Panc1 (cell line): Measurements from ENCODE around the gene PTPN1. TPM values are rescaled to one million over a fixed set of nuclear protein-coding genes. Genes with fewer than 3 reads are reported as not detected.

ENCODE experiments used
- ATAC-seq: fragments of 200-7000 bp; cut with Tn5 transposase; 2 replicates; pipeline ENCODE4 v1.9.1; 2020; ENCODE audit warnings: mild to moderate bottlenecking, moderate library complexity
- BruUV-seq: library from RNA; stranded (reverse); fragments of 400-500 nt; replicated peaks from 2 replicates; lab custom pipeline; 2021; lab: Mats Ljungman, UMichigan
- CTCF ChIA-PET: fragments of 300-600 bp; sonication (Branson Sonifier 250); formaldehyde crosslinking; loops from one replicate; lab custom pipeline; 2022; ENCODE audit warnings: antibody characterized with exemption; lab: Charles Lee
- POLR2A ChIA-PET: fragments of 300-600 bp; sonication (Branson Sonifier 250); formaldehyde crosslinking; loops from one replicate; lab custom pipeline; 2022; ENCODE audit warnings: antibody characterized with exemption; lab: Charles Lee
- DNase-seq: peaks from one replicate; pipeline ENCODE4 v3.0.0-alpha.2; 2010; ENCODE audit warnings: low read depth, low spot score
- H3K27ac ChIP-seq: 2 replicates; pipeline ENCODE4 v1.5.1; 2011; ENCODE audit warnings: mild to moderate bottlenecking, low read length, inconsistent platforms
- H3K27me3 ChIP-seq: fragments of 200-500 bp; sonication (Bioruptor generic); 2 replicates; pipeline ENCODE4 v1.6.0; 2014; ENCODE audit warnings: low read length, inconsistent platforms; ENCODE audit not compliant: control insufficient read depth, insufficient read depth
- H3K36me3 ChIP-seq: fragments of 200-500 bp; sonication (Bioruptor generic); 2 replicates; pipeline ENCODE4 v1.5.1; 2014; ENCODE audit warnings: inconsistent platforms, mild to moderate bottlenecking, low read length, moderate library complexity; ENCODE audit not compliant: control insufficient read depth, insufficient read depth
- H3K4me1 ChIP-seq: 2 replicates; pipeline ENCODE4 v1.5.1; 2011; ENCODE audit warnings: inconsistent platforms, mild to moderate bottlenecking, low read length, moderate library complexity; ENCODE audit not compliant: control insufficient read depth, insufficient read depth
- H3K4me3 ChIP-seq, 2 experiments: 2 replicates each; pipeline ENCODE4 v1.5.1; 2011 to 2012; ENCODE audit warnings: low read depth in 2 of 2, low read length in 2 of 2, mild to moderate bottlenecking in 2 of 2, inconsistent platforms in 1 of 2, moderate library complexity in 1 of 2
- H3K9me3 ChIP-seq: fragments of 200-500 bp; sonication (Bioruptor generic); 2 replicates; pipeline ENCODE4 v1.5.1; 2014; ENCODE audit warnings: low read depth, mild to moderate bottlenecking, inconsistent platforms, low read length, moderate library complexity; ENCODE audit not compliant: control insufficient read depth, insufficient read depth
- CTCF ChIP-seq: fragments of 450-650 bp; IDR thresholded peaks from 2 replicates; pipeline ENCODE4 v1.5.1; 2017; ENCODE audit warnings: mild to moderate bottlenecking
- POLR2AphosphoS5 ChIP-seq: IDR thresholded peaks from 2 replicates; pipeline ENCODE4 v1.6.1; 2012; ENCODE audit warnings: mild to moderate bottlenecking, low read depth, low read length, moderate library complexity
- REST ChIP-seq, 2 experiments: IDR thresholded peaks; 2 replicates each; pipeline ENCODE4 v1.6.1; 2011 to 2012; ENCODE audit warnings: low read depth in 2 of 2, control low read depth in 1 of 2, low read length in 1 of 2, mild to moderate bottlenecking in 1 of 2, moderate library complexity in 1 of 2; ENCODE audit not compliant: insufficient read depth in 1 of 2
- SIN3A ChIP-seq: IDR thresholded peaks from 2 replicates; pipeline ENCODE4 v1.6.1; 2012; ENCODE audit warnings: low read depth, mild to moderate bottlenecking, low read length, moderate library complexity, borderline replicate concordance; ENCODE audit not compliant: insufficient read depth
- TCF7L2 ChIP-seq: IDR thresholded peaks from 2 replicates; pipeline ENCODE4 v1.6.1; 2011; ENCODE audit warnings: mild to moderate bottlenecking, low read depth, low read length, inconsistent platforms
- in situ Hi-C: cut with HindIII; loops from 2 replicates; pipeline ENCODE4 v1.10.0; 2016; ENCODE audit warnings: low sequenced_read_pairs, low pct_unique_long_range_greater_than_20kb
- intact Hi-C: fragments of 100-400 bp; cut with micrococcal nuclease; formaldehyde crosslinking; loops from one replicate; pipeline ENCODE4 v1.10.0; 2022; ENCODE audit not compliant: unreplicated experiment
- total RNA-seq: library from RNA; stranded (reverse); gene quantifications from one replicate; pipeline ENCODE4 v1.2.1, GENCODE V29; 2021; ENCODE audit not compliant: unreplicated experiment

Gene PTPN1
- total RNA-seq, 1 experiment from 2014 or later: 42.2 TPM

GRCh38 chr20:50520222-50520880 is 10.2 kb downstream of the PTPN1 start:
- Histone ChIP-seq H3K27me3 (no peaks in the 10 kb centered on the region), H3K9me3 (no peaks in the 10 kb centered on the region), H3K27ac (peak overlapping the region; percentile 5; the same call in 1 of the 2 replicates), H3K4me3 (no peak overlapping the region), H3K36me3 (no peaks in the 10 kb centered on the region; the same call in 1 of the 2 replicates), H3K4me1 (peaks cover 47% of the 10 kb centered on the region)
- CTCF ChIA-PET: no interaction called here
- TF ChIP-seq TCF7L2: no peak
- no peak for TF ChIP-seq REST (IDR thresholded peaks at IDR 0.05; ENCODE audit: insufficient read depth in 1 of 2, low read depth in 2 of 2, low read length in 1 of 2)
- TF ChIP-seq POLR2AphosphoS5: no peak
- no peak for TF ChIP-seq CTCF
- TF ChIP-seq SIN3A: no peak
- BruUV-seq: no TSS peak
- ATAC-seq: no peak
- intact Hi-C loops (no loop called here), in situ Hi-C loops (no loop called here)
- DNase-seq: no peak
- POLR2A ChIA-PET: no interaction called here

GRCh38 chr20:50521221-50522052 is 11.3 kb downstream of the PTPN1 start:
- Histone ChIP-seq H3K27ac (no peak overlapping the region), H3K4me1 (peaks cover 45% of the 10 kb centered on the region), H3K9me3 (no peaks in the 10 kb centered on the region), H3K36me3 (no peaks in the 10 kb centered on the region; the same call in 1 of the 2 replicates), H3K4me3 (no peak overlapping the region), H3K27me3 (no peaks in the 10 kb centered on the region)
- in situ Hi-C loops: no loop called here
- ChIA-PET CTCF (no interaction called here), POLR2A (interaction anchor here (0.6 kb wide), 1 partner anchor 38 kb away, joined by 4 read pairs; no protein-coding TSS in a partner anchor)
- ATAC-seq (no peak), DNase-seq (no peak)
- no peak for TF ChIP-seq CTCF
- no peak for TF ChIP-seq TCF7L2
- TF ChIP-seq SIN3A: no peak
- TF ChIP-seq POLR2AphosphoS5: no peak
- no peak for TF ChIP-seq REST (IDR thresholded peaks at IDR 0.05; ENCODE audit: insufficient read depth in 1 of 2, low read depth in 2 of 2, low read length in 1 of 2)
- intact Hi-C loops: no loop called here
- BruUV-seq: no TSS peak
